Sigmoid colon (tissue), 4 donors: ENCODE measurements around the gene CCDC157.

Source experiments
- EP300 ChIP-seq, 4 donors: sonication (generic); formaldehyde crosslinking; IDR thresholded peaks; one replicate each; pipeline ENCODE4 v1.6.1; 2017; ENCODE audit warnings: antibody characterized with exemption in 4 of 4
- POLR2A ChIP-seq, 2 donors: fragments of 450-650 bp; IDR thresholded peaks; one replicate each; pipeline ENCODE4 v1.6.1; 2016; ENCODE audit warnings: antibody characterized with exemption in 2 of 2, mild to moderate bottlenecking in 2 of 2, moderate library complexity in 2 of 2
- TF ChIP-seq, protein P1 (sequence below), 4 experiments: fragments of 450-650 bp in 3 of 4; fragments of 200-600 bp in 1 of 4; IDR thresholded peaks; one replicate each; pipeline ENCODE4 v1.5.1; 2016 to 2019; ENCODE audit warnings: antibody characterized with exemption in 4 of 4, mild to moderate bottlenecking in 3 of 4, moderate library complexity in 2 of 4

- TF ChIP-seq POLR2A (IDR thresholded peaks at IDR 0.05) (no peak), EP300 (IDR thresholded peaks at IDR 0.05) (no peak)
- TF ChIP-seq, protein P1, sequence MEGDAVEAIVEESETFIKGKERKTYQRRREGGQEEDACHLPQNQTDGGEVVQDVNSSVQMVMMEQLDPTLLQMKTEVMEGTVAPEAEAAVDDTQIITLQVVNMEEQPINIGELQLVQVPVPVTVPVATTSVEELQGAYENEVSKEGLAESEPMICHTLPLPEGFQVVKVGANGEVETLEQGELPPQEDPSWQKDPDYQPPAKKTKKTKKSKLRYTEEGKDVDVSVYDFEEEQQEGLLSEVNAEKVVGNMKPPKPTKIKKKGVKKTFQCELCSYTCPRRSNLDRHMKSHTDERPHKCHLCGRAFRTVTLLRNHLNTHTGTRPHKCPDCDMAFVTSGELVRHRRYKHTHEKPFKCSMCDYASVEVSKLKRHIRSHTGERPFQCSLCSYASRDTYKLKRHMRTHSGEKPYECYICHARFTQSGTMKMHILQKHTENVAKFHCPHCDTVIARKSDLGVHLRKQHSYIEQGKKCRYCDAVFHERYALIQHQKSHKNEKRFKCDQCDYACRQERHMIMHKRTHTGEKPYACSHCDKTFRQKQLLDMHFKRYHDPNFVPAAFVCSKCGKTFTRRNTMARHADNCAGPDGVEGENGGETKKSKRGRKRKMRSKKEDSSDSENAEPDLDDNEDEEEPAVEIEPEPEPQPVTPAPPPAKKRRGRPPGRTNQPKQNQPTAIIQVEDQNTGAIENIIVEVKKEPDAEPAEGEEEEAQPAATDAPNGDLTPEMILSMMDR (IDR thresholded peaks at IDR 0.05): no peak
These were observed 63.7 kb downstream of the CCDC157 start for GRCh38 chr22:30420347-30421125.
